ENCODE data around the gene IGFL1. TPM values are rescaled to one million over a fixed set of nuclear protein-coding genes. Genes with fewer than 3 reads are reported as not detected.
A peak's percentile ranks its signal among the peaks of the same experiment; 100 is the strongest.

Gene IGFL1
- total and polyA plus RNA-seq, 2 experiments from 2014 or later: not detected

GRCh38 chr19:46217476-46217875 lies 12.1 kb upstream of the IGFL1 start (continued):
- TF ChIP-seq ZNF462 (CRISPR knock-in tag; IDR thresholded peaks at IDR 0.05): no peak
- no peak for TF ChIP-seq POLR2AphosphoS5 (IDR thresholded peaks at IDR 0.05; ENCODE audit: low read depth)

- Histone ChIP-seq H3K79me2 (replicated peaks; ENCODE audit: insufficient read depth) (no peaks in the 10 kb centered on the region), H3K4me2 (no peak overlapping the region), H4K20me1 (replicated peaks; ENCODE audit: insufficient read depth) (no peaks in the 10 kb centered on the region), H2AFZ (no peak overlapping the region), H3K27me3 (ENCODE audit: insufficient read depth) (no peaks in the 10 kb centered on the region), H3K27ac (ENCODE audit: low read depth) (no peak overlapping the region), H3K4me3 (no peak overlapping the region), H3K36me3 (ENCODE audit: insufficient read depth) (no peaks in the 10 kb centered on the region), H3F3A (replicated peaks; ENCODE audit: low read depth) (no peaks in the 10 kb centered on the region), H3K9me2 (ENCODE audit: insufficient read depth) (0 out of 2 replicates have a peak, but pooled peaks cover 3% of the 10 kb centered on the region), H3K4me1 (ENCODE audit: insufficient read depth) (no peaks in the 10 kb centered on the region)
- ATAC-seq: peak; percentile 88
- TF ChIP-seq REST (IDR thresholded peaks at IDR 0.05; ENCODE audit: unreplicated experiment) (peak; percentile 95), NANOG (IDR thresholded peaks at IDR 0.05; ENCODE audit: borderline replicate concordance) (no peak)
- H3K9me3 Mint-ChIP-seq: no peaks in the 10 kb centered on the region; the same call in 2 of the 3 replicates
- H3K36me3 Mint-ChIP-seq (ENCODE audit: low read depth): no peaks in the 10 kb centered on the region
- DNase-seq (ENCODE audit: low spot score): peak; percentile 88
- no peak overlapping the region for H3K4me3 Mint-ChIP-seq
- peaks cover 4% of the 10 kb centered on the region for H3K4me1 Mint-ChIP-seq
- peaks cover 2% of the 10 kb centered on the region for H3K27me3 Mint-ChIP-seq (ENCODE audit: insufficient read depth, low read depth, poor library complexity)
- no peak overlapping the region for H3K27ac Mint-ChIP-seq
These were observed 11.4 kb upstream of the IGFL1 start for GRCh38 chr19:46218160-46218559.
